Stimulated activated CD4-positive, alpha-beta T cell treated with anti-CD3 and anti-CD28 coated beads, Interleukin-4, amount 100 ng/mL, for 24 hours (primary cell): ENCODE results near the gene ABCC3.
A peak's percentile ranks its signal among the peaks of the same experiment; 100 is the strongest.
"Not testable (repeated sequence)": the region's sequence is repeated elsewhere in the genome, so short reads cannot be mapped to it uniquely, and the experiment has no call there.

Experiments
- DNase-seq: peaks from one replicate; pipeline ENCODE4 v3.0.0-alpha.2; 2020

Gene ABCC3

GRCh38 chr17:50687200-50688066, 52.8 kb downstream of the ABCC3 start:
- DNase-seq: no peak

DNA sequence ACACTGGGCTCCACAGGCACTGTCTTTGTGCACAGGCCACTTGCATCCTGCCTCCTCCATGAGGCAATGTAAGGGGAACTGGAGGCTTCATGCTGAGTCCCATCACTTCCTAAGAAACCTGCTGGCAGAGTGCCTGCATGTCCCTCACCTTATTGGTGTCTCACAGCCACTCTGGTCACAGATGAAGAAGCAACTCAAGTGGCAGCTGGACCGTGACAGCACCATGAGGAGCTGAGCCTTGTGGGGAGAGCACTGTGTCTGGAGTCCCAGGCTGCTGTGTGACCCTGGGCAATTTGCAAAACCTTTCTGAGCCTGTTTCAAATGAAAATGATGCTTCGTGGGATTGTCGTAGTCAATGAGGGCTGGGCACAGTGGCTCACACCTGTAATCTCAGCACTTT, 53.6 kb downstream of the ABCC3 start:
- no peak for DNase-seq

GRCh38 chr17:50689251-50689650, 54.6 kb downstream of the ABCC3 start:
- DNase-seq: no peak

DNA sequence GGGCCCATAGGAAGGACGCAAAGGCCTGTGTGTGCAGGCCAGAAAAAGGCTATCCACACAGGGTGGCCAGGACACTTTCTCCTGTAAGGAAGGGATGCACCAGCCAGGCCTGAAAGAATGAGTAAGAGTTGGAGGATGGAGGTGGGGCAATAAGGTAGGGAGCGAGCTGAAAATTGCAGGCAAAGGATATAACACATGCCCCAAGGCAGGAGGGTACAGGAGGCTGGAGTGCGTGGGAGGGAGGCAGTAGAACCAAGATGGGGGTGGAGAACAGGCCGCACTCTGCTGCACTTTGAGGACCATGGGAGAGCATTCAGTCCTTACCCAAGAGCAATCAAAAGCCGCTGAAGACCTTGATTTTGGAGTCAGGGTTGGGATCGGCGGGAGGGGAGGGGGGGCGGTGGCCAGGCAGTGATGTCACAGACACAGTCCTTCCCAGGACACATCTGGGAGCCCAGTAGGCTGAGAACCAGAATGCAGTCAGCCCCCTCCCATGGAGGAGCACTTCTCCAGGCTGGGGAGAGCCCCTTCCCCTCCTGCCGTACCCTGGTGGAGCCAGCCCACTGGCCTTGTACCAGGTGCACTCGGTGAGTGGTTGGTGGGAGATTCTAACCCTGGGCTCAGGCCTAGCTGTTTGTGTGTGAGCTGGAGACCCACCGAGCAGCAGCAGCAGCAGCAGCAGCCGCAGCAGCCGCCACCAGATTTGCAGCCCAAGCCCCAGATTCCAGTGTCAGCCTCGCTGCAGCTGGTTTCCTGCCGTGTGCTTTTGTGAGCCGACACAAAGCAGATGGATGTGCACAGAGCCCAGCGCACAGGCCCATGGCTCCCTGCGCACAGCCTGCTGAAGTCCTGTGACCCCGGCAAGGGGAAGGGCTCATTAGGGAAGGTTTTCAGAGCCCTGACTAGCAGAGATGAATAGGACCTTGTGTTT, 55.5 kb downstream of the ABCC3 start:
- DNase-seq: no peak

DNA sequence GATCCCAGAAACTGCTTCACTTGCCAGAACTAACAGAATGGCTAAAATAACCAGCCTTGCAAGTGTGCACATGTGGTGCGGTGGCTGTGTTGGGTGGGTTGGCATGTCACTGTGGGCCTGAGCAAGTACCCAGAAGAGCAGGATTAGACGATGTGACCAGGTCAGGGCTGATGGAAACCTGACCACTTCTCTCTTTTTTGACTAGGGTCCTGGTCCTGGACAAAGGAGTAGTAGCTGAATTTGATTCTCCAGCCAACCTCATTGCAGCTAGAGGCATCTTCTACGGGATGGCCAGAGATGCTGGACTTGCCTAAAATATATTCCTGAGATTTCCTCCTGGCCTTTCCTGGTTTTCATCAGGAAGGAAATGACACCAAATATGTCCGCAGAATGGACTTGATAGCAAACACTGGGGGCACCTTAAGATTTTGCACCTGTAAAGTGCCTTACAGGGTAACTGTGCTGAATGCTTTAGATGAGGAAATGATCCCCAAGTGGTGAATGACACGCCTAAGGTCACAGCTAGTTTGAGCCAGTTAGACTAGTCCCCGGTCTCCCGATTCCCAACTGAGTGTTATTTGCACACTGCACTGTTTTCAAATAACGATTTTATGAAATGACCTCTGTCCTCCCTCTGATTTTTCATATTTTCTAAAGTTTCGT, 56.3 kb downstream of the ABCC3 start:
- no peak for DNase-seq

- DNase-seq: no peak
Observed at GRCh38 chr17:50691550-50692447, 57.1 kb downstream of the ABCC3 start.

- no peak for DNase-seq
Observed at GRCh38 chr17:50692448-50693035, 57.9 kb downstream of the ABCC3 start.

- DNase-seq: no peak
Observed at GRCh38 chr17:50693036-50693682, 58.5 kb downstream of the ABCC3 start.

DNA sequence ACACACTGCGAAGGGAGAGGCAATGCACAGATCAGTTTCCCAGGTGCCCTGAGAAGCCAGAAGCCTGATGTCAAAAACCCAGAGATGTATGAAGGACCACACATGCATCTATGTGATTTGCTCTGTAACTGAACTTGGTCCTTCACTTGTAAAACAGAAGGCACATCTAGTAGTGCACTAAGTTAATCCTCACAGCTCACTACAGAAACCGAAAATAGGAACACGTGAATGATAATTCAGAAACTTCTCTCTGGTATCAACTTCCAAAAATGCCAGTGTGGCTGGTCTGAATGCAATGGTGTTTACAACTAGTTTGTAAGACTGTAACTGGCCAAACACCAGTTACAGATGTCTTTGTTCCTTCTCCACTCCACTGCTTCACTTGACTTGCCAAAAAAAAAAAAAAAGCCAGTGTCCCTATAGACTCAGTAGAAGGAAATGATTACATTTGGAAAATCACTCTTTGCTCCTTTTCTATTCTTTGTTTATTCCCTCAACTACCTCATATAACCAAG, 61.7 kb downstream of the ABCC3 start:
- DNase-seq: no peak

GRCh38 chr17:50697062-50697461, 62.4 kb downstream of the ABCC3 start:
- DNase-seq: no peak

DNA sequence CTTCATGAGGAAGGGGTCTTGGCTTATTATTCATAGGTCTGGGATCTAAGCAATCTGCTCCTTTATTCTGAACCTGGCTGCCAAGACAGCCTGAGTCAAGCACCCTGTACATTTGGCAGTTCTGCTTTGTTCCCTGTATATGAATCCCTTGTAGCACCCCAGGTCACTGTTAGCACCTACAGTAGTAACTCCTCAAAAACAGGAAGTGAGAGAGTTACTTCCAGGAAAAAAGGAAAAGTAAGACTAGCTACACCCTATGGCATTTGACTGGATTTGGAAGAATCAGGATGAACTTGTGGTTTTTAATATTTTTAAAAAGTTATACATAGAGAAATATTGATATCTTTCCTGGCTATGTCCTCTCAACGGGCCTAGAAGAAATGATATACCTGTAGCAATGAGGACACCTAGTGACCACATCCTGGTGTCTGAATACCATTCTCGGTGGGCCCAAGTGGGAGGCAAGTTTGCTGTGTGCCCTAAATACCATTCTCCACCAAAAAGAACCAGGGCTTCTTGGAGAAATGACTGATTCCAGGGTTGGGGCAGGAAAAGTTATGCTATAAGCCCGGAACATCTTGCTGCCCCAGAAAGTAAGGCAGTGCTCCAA, 63.1 kb downstream of the ABCC3 start:
- DNase-seq: no peak

DNA sequence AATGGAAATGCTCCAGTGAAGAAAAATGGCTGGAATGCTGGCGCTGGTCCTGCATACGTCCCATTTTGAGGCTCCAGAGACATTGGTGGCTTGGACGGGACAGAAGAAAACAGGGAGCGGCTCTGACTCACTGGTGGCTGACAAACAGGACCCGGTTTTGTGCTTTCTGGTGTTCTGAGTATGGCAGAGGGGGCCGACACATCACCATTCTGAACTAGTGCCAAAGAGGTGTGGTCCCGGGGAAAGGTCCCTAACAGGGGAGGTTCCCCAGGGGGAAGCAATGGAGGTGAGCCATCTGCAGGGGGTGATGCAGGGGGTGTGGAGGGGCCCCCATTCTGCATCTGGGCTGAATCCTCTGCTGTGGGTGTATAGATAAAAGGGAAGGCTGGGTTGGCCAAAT, 64.7 kb downstream of the ABCC3 start:
- no peak for DNase-seq

DNA sequence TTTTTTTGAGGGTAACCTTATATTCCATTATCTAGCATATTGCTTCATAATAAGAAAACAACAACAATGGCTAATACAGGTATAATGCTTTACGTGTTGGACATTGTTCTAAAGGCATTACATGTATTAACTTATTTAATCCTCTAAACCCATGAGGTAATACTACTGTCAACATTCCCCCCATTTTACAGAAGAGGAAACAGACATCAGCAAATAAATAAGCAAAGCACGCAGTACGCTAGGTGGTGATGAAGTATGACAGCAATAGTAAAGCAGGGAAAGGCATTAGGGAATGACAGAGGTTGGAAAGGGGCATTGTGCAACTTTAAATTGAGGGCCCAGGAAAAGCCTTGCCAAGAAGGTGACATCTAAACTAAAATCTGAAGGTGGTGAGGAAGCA, 68.5 kb downstream of the ABCC3 start:
- no peak for DNase-seq

- peak; percentile 93 for DNase-seq
Observed at GRCh38 chr17:50707289-50708049, 72.8 kb downstream of the ABCC3 start, which contains the start of gene ANKRD40. TSS of gene ANKRD40 (minus strand) at chr17:50707914. CDS start at chr17:50707654, 260 bp downstream.

GRCh38 chr17:50708050-50709000, 73.6 kb downstream of the ABCC3 start:
- DNase-seq: no peak

GRCh38 chr17:50709053-50709452, 74.4 kb downstream of the ABCC3 start:
- DNase-seq: not testable (repeated sequence)

DNA sequence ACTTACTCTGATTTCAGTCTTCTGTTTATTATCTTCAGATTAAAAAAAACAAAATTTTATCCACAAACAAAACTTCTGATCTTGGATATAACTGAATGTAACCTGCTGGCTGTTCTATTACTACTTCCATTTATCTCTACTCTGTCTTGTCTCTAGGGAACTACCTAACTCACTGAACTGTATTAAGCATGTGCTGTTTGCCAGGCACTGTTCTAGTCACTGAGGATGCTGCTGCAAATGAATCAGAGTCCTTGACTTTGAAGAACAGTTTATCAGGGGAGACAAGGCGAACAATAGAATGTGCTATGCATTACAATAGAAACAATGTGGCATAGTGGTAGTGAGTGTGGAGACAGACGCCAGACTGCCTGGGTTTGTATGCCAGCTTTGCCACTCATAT, 75.3 kb downstream of the ABCC3 start:
- DNase-seq: no peak

DNA sequence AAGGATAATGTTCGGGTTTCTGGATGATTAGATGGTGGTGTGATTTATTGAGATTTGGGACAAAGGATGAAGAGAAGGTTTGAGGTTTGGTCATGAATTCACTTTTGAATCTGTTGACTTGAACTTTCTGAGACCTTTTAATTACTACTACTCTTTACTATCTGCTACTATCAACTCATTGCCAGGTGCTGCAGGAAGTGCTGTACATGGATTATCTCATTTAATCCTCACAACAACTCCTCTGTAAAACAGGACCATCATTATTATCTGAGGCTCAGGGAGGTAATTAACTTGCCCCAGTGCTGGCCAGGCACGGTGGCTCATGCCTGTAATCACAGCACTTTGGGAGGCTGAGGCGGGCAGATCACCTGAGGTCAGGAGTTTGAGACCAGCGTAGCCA, 76.0 kb downstream of the ABCC3 start:
- no peak for DNase-seq
